ENCODE data around the gene ISM1. TPM values are rescaled to one million over a fixed set of nuclear protein-coding genes. Genes with fewer than 3 reads are reported as not detected.

ISM1 gene
- total RNA-seq, 1 donor from 2014 or later = 1.2 TPM

- ATAC-seq = no peak
- no peak for DNase-seq (ENCODE audit: missing footprints)
- intact Hi-C loops (cut with DNase I) = loop anchor here (2.0 kb wide), 1 partner anchor 49 kb away; the partner anchor contains the start of gene ISM1
Observed at GRCh38 chr20:13270211-13270610, 49.1 kb downstream of the ISM1 start.

GRCh38 chr20:13271098-13271497, 50.0 kb downstream of the ISM1 start:
- intact Hi-C loops (cut with DNase I) = loop anchor here (2.0 kb wide), 1 partner anchor 50 kb away; the partner anchor contains the start of gene ISM1
- no peak for ATAC-seq
- no peak for DNase-seq (ENCODE audit: missing footprints)

- DNase-seq (ENCODE audit: missing footprints) = no peak
- intact Hi-C loops (cut with DNase I) = loop anchor here (2.0 kb wide), 1 partner anchor 51 kb away; the partner anchor contains the start of gene ISM1
- no peak for ATAC-seq
Observed at GRCh38 chr20:13271977-13272975, 51.2 kb downstream of the ISM1 start.

- DNase-seq (ENCODE audit: missing footprints) (no peak), ATAC-seq (no peak)
- intact Hi-C loops (cut with DNase I) = no loop called here
Observed at GRCh38 chr20:13274275-13274861, 53.3 kb downstream of the ISM1 start.

- intact Hi-C loops (cut with DNase I) = no loop called here
- DNase-seq (ENCODE audit: missing footprints) (no peak), ATAC-seq (no peak)
Observed at GRCh38 chr20:13276945-13277541, 56.0 kb downstream of the ISM1 start.

GRCh38 chr20:13277663-13278295, 56.7 kb downstream of the ISM1 start:
- DNase-seq (ENCODE audit: missing footprints) (no peak), ATAC-seq (no peak)
- intact Hi-C loops (cut with DNase I) = no loop called here

DNA sequence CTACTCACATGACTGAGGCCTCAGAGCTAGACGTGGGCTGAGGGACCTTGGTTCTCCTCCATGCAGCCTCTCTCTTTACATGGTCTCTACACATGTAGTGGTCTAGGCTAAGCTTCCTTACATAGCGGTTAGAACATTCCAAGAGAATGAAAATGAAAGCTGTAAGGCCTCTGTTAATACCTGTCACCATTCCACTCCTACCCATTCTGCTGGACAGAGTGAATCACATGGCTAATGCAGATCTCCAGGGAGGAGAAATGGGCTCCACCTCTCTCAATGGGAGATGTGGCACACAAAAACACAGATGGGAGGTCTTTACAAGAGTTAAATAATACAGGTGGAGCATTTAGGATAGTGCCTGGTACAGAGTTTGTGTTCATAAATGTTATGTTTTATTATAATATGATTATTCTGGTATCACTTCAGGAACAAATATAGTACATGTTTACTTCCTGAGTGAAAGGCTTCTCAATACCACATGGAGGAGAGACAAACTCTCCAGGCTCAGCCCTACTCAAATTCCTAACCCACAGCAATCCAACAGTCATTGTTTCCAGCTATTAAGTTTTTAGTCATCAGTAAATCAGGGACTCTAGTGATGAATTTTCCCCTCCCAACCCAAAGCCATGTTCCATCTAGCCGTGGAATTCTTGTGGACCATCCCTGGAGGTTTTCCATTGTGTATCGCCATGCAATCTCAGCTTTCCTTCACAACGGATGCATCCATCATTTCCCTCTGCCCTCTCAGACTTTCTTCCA, 57.9 kb downstream of the ISM1 start:
- DNase-seq (ENCODE audit: missing footprints) = no peak
- intact Hi-C loops (cut with DNase I) = no loop called here
- ATAC-seq = no peak

DNA sequence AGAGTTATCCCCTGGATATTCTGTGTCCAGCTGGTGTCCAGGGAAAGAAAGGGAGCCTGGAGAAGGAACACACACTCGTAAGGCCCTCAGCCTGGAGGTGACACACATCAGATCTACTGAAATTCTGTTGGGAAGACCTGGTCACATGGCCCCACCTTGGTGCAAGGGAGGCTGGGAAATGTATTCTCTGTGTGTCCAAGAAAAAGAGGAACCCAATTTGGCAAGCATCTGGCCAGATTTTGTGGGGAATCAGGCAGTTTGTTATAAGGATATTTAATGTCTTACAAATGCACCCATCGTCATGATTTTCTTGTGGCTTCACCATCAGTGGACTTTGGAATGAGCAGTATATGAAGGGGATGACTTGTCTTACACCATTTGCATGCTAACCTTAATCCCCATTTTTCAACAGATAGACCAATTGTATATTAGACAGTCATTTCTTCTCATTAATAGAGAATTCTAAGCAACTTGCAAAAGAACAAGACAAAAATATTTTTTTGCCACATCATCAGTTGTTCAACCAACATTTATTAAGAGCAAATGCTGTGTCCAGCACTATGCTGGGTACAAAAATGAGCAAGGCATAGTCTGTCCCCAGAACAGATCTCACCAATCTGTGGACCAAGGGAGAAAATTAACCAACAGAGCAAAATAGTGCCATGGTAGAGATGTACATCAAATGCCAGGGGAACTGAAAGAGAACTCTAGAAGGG, 59.7 kb downstream of the ISM1 start:
- intact Hi-C loops (cut with DNase I) = no loop called here
- ATAC-seq = no peak

GRCh38 chr20:13283869-13284829, 63.1 kb downstream of the ISM1 start:
- no peak for DNase-seq (ENCODE audit: missing footprints)
- ATAC-seq = no peak
- intact Hi-C loops (cut with DNase I) = no loop called here

More for the DNA sequence above, 59.7 kb downstream of the ISM1 start:
- no peak for DNase-seq (ENCODE audit: missing footprints)

GRCh38 chr20:13284830-13285229, 63.8 kb downstream of the ISM1 start:
- DNase-seq (ENCODE audit: missing footprints) (no peak), ATAC-seq (no peak)
- intact Hi-C loops (cut with DNase I) = no loop called here

GRCh38 chr20:13285408-13285807, 64.3 kb downstream of the ISM1 start:
- intact Hi-C loops (cut with DNase I) = no loop called here
- DNase-seq (ENCODE audit: missing footprints) (no peak), ATAC-seq (no peak)

- no peak for ATAC-seq
- DNase-seq (ENCODE audit: missing footprints) = no peak
- intact Hi-C loops (cut with DNase I) = no loop called here
Observed at GRCh38 chr20:13286052-13286451, 65.0 kb downstream of the ISM1 start.

DNA sequence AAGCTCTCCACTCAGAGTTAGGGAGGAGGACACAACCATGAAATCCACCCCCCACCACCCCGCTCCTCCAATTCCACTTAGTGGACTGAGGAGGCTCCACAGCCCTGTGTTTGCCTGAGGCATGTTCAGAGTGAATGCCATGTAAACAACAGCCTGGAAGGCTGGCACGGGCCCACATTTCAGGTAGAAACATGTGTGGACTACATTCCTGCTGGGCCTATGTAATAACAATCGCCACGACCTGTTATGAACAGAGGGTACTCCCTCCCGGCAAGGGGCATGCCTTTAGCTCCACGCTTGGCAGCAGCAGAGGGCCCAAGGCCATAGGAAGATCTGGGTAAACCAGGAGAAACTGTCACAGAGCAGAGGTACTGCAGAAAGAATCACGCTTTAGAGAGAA, 65.5 kb downstream of the ISM1 start:
- intact Hi-C loops (cut with DNase I) = no loop called here
- ATAC-seq = no peak
- DNase-seq (ENCODE audit: missing footprints) = no peak

DNA sequence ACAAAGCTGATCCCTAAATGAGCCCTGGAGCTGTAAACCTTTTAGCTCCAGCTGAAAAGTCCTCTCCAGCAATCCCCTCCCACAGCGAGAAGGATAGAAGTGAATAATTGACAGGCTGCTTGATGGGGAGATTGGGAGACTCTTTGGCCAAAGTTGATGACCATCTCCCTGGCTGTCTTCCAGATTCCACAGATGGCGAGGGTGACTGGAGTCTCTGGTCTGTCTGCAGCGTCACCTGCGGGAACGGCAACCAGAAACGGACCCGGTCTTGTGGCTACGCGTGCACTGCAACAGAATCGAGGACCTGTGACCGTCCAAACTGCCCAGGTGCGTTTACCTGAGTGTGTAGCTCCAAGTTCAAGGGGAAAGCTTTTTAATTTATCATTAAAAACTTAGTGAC, 67.3 kb downstream of the ISM1 start:
- DNase-seq (ENCODE audit: missing footprints) = no peak
- intact Hi-C loops (cut with DNase I) = no loop called here
- no peak for ATAC-seq

DNA sequence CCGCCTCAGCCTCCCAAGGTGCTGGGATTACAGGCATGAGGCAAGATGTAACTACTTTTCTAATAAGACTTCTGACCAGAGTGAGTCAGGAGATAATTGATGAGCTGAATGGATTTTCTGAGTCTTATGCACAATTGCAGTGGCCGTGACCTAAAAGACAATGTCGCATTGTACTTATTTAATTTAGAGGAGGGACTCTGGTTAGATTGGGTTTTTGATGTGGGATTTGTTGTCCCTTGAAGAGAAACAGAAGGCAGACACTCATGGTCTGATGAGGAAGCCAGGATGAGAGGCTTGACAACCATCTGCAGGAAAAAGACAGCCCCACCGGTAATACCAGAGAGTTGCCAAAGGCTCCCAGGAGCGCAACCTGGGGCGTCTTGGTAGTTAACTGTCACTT, 68.0 kb downstream of the ISM1 start:
- intact Hi-C loops (cut with DNase I) = no loop called here
- ATAC-seq = no peak
- DNase-seq (ENCODE audit: missing footprints) = no peak

DNA sequence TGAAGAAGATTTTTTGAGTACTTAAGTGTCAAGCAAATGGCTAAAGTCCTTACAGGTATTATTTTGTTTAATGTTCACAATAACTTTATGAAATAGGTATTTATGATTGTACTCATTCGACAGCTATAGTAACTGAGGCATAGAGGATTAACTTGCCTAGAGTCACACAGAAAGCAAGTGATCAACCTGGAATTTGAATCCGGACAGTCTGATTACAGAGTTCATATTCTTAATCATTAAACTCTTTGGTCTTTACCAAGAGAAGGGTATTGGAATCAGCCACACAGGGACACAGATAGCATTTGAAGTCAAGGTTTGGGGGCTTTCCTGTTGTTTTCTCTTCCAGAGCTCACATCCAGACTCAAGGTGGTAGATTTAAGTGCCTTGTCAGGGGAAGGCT, 69.7 kb downstream of the ISM1 start:
- intact Hi-C loops (cut with DNase I) = no loop called here
- DNase-seq (ENCODE audit: missing footprints) (no peak), ATAC-seq (no peak)

- ATAC-seq (no peak), DNase-seq (ENCODE audit: missing footprints) (no peak)
- intact Hi-C loops (cut with DNase I) = no loop called here
Observed at GRCh38 chr20:13291157-13291556, 70.1 kb downstream of the ISM1 start.

Data from Right ventricle myocardium inferior (tissue), 1 donor.